ENCODE measurements around the gene SIGLEC9.
"Not testable (repeated sequence)": the region's sequence is repeated elsewhere in the genome, so short reads cannot be mapped to it uniquely, and the experiment has no call there.

DNA sequence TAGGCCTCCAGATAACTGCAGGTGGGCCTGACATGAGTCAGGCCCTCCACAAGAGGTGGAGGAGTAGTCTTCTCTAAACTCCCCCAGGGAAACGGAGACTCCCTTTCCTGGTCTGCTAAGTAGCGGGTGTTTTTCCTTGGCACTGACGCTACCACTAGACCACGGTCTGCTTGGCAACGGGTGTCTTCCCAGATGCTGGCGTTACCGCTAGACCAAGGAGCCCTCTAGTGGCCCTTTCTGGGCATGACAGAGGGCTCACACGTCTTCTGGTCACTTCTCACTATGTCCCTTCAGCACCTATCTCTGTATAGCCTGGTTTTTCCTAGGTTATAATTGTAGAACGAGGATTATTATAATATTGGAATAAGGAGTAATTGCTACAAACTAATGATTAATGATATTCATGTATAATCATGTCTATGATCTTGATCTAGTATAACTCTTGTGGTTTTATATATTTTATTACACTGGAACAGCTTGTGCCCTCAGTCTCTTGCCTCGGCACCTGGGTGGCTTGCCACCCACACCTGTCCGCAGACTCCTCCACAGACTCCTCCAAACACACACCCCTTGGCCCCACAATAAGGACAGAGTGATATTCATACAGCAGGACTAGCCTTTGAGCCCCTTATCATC, 44.7 kb downstream of the SIGLEC9 start:
- TF ChIP-seq EP300, POLR2A (IDR thresholded peaks at IDR 0.05): not testable (repeated sequence)
- TF ChIP-seq, protein P1, sequence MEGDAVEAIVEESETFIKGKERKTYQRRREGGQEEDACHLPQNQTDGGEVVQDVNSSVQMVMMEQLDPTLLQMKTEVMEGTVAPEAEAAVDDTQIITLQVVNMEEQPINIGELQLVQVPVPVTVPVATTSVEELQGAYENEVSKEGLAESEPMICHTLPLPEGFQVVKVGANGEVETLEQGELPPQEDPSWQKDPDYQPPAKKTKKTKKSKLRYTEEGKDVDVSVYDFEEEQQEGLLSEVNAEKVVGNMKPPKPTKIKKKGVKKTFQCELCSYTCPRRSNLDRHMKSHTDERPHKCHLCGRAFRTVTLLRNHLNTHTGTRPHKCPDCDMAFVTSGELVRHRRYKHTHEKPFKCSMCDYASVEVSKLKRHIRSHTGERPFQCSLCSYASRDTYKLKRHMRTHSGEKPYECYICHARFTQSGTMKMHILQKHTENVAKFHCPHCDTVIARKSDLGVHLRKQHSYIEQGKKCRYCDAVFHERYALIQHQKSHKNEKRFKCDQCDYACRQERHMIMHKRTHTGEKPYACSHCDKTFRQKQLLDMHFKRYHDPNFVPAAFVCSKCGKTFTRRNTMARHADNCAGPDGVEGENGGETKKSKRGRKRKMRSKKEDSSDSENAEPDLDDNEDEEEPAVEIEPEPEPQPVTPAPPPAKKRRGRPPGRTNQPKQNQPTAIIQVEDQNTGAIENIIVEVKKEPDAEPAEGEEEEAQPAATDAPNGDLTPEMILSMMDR (IDR thresholded peaks at IDR 0.05), result peak; percentile 83 to 88 (median 86)

All from ovary (tissue), 3 donors.